Common myeloid progenitor, CD34-positive (primary cell): ENCODE data around the gene SSH2.
A peak's percentile ranks its signal among the peaks of the same experiment; 100 is the strongest.

ENCODE experiments used
- CTCF ChIA-PET: fragments of 350-600 bp; sonication (Branson Sonifier 250); formaldehyde crosslinking; loops from one replicate; lab custom pipeline; 2021; ENCODE audit warnings: antibody characterized with exemption; lab: Charles Lee
- POLR2A ChIA-PET: fragments of 350-600 bp; sonication (Branson Sonifier 250); formaldehyde crosslinking; loops from one replicate; lab custom pipeline; 2021; ENCODE audit warnings: antibody characterized with exemption; lab: Charles Lee
- DNase-seq, 3 donors: peaks; one replicate each; pipeline versions ENCODE4 v3.0.0 to v3.0.0-alpha.2; 2013
- H3K27ac ChIP-seq, 2 experiments: 1 replicate in 1 of 2; 2 replicates in 1 of 2; pipeline ENCODE4 v1.7.0; 2013; ENCODE audit warnings: inconsistent platforms in 2 of 2, low read length in 2 of 2, mild to moderate bottlenecking in 2 of 2, low read depth in 1 of 2, moderate library complexity in 1 of 2; ENCODE audit not compliant: severe bottlenecking in 2 of 2, insufficient read depth in 1 of 2, poor library complexity in 1 of 2
- H3K27me3 ChIP-seq, 5 experiments: replicated peaks in 2 of 5; 1 replicate in 3 of 5; 2 replicates in 2 of 5; pipeline versions ENCODE4 v1.6.1 to v1.7.0; 2013; ENCODE audit warnings: low read length in 4 of 5, mild to moderate bottlenecking in 2 of 5, moderate library complexity in 2 of 5, inconsistent platforms in 1 of 5; ENCODE audit not compliant: insufficient read depth in 5 of 5, control insufficient read depth in 4 of 5
- H3K36me3 ChIP-seq, 4 experiments: 1 replicate in 2 of 4; 2 replicates in 2 of 4; pipeline versions ENCODE4 v1.6.1 to v1.7.0; 2013; ENCODE audit warnings: low read length in 3 of 4, control low read depth in 1 of 4, mild to moderate bottlenecking in 1 of 4; ENCODE audit not compliant: control insufficient read depth in 4 of 4, insufficient read depth in 4 of 4
- H3K4me1 ChIP-seq, 4 experiments: 1 replicate in 3 of 4; 2 replicates in 1 of 4; pipeline versions ENCODE4 v1.6.1 to v1.7.1; 2013; ENCODE audit warnings: low read length in 3 of 4, mild to moderate bottlenecking in 3 of 4, control low read depth in 1 of 4, inconsistent platforms in 1 of 4, moderate library complexity in 1 of 4; ENCODE audit not compliant: control insufficient read depth in 4 of 4, insufficient read depth in 4 of 4; ENCODE audit errors: control extremely low read depth in 1 of 4
- H3K4me3 ChIP-seq, 7 experiments: 1 replicate in 4 of 7; 2 replicates in 3 of 7; pipeline versions ENCODE4 v1.5.1 to v1.7.0; 2013; ENCODE audit warnings: mild to moderate bottlenecking in 7 of 7, low read length in 6 of 7, moderate library complexity in 6 of 7, inconsistent platforms in 2 of 7, low read depth in 2 of 7, control low read depth in 1 of 7; ENCODE audit not compliant: insufficient read depth in 4 of 7, control insufficient read depth in 1 of 7; ENCODE audit errors: extremely low read depth in 1 of 7
- H3K9me3 ChIP-seq, 5 experiments: 1 replicate in 4 of 5; 2 replicates in 1 of 5; pipeline versions ENCODE4 v1.6.1 to v1.7.1; 2013; ENCODE audit warnings: low read length in 4 of 5, mild to moderate bottlenecking in 2 of 5, inconsistent platforms in 1 of 5, low read depth in 1 of 5, moderate library complexity in 1 of 5; ENCODE audit not compliant: control insufficient read depth in 4 of 5, insufficient read depth in 2 of 5; ENCODE audit errors: control extremely low read depth in 1 of 5
- WGBS: methylation state at CpG from one replicate; pipeline ENCODE4 v1.1.5; 2013; ENCODE audit not compliant: insufficient coverage; 5-methylcytosine and 5-hydroxymethylcytosine counted together

The SSH2 gene

DNA sequence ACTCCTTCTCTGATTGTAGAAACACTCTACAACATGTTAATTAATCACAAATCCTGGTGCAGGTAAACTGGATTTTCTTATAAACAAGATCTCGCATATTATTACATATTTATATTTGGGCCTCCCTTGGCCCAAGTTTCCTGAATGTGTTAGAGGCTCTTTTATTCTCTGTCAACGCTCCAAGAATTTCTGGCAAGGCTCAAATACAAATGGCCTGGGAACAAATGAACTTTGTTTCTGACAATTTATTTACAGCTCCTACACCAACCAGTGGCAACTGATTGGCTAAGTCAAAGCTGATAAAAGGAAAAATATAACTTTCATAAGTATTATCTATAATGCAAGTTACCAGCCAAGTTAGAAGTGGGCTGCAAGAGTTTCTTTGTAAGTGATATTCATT lies 242.4 kb downstream of the SSH2 start:
- Histone ChIP-seq H3K4me3 (no peak overlapping the region), H3K27ac (no peak overlapping the region), H3K4me1 (peaks cover 7 to 13% (median 8%) of the 10 kb centered on the region in 4 experiments), H3K36me3 (peaks cover 3 to 17% (median 10%) of the 10 kb centered on the region in 4 experiments), H3K27me3 (no peaks in the 10 kb centered on the region), H3K9me3 (no peaks in the 10 kb centered on the region)
- 100% methylated on average over 1 of the region's 2 CpGs for WGBS
- ChIA-PET CTCF (interaction anchor here (0.6 to 2.1 kb wide), 2 partner anchors 11 to 77 kb away, joined by 3 to 8 read pairs; no protein-coding TSS in a partner anchor), POLR2A (no interaction called here)
- no peak for DNase-seq

DNA sequence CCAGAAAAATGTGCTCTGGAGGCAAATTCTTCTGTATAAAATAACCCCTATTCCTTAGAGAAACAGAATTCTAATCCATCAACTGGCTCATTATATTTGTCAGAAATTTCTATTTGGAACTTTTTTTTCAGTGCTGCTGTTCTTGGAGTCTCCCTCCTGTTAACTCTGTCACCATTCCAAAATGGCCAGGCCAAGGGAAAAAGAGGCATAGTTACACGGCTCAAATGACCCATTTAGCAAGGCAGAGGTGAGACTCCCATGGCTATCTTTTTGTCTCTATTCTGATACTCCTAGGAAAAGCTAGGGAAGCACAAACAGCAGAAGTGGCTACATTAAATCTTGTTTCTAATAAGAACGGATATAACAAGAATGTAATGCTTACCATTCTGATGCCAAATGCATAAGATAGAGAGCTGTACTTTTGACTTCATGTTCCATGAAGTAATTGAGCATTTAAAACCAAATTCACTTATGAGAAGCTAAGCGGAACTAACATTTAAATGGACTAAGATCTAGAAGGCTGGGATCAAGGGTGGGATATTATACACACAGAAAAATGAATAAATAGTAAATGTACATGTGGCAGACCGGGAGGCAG lies 242.9 kb downstream of the SSH2 start:
- ChIA-PET POLR2A (no interaction called here), CTCF (interaction anchor here (0.6 to 2.1 kb wide), 2 partner anchors 12 to 77 kb away, joined by 3 to 8 read pairs; no protein-coding TSS in a partner anchor)
- no peaks in the 10 kb centered on the region for H3K9me3 ChIP-seq
- H3K4me1 ChIP-seq: peaks cover 11 to 18% (median 13%) of the 10 kb centered on the region in 4 experiments
- 100% methylated on average over 1 of the region's 4 CpGs for WGBS
- H3K27me3 ChIP-seq: no peaks in the 10 kb centered on the region
- no peak for DNase-seq
- no peak overlapping the region for H3K4me3 ChIP-seq
- H3K27ac ChIP-seq: no peak overlapping the region
- H3K36me3 ChIP-seq: peaks cover 3 to 15% (median 10%) of the 10 kb centered on the region in 4 experiments

DNA sequence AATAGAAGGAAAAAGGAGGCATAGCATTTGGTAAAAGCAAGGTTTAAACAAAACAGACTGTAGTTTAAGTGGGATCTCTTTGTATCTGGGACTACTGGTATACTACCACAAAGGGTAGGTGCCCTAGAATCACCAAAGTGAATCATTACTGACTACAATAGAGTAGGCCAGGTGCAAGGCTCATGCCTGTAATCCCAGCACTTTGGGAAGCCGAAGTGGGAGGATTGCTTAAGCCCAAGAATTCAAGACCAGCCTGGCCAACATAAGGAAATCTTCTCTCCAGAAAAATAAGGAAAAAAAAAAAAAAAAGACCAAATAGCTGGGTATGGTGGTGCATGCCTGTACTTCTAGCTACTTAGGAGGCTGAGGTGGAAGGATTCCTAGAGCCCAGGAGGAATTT lies 246.5 kb downstream of the SSH2 start:
- H3K27ac ChIP-seq: no peak overlapping the region
- H3K4me1 ChIP-seq: peaks cover 17 to 28% (median 20%) of the 10 kb centered on the region in 4 experiments
- H3K27me3 ChIP-seq: no peaks in the 10 kb centered on the region
- ChIA-PET POLR2A (no interaction called here), CTCF (interaction anchor here (1.4 to 2.3 kb wide), 4 partner anchors 15 to 96 kb away, joined by 3 to 12 read pairs (median 8); no protein-coding TSS in a partner anchor)
- H3K4me3 ChIP-seq: no peak overlapping the region
- no peaks in the 10 kb centered on the region for H3K9me3 ChIP-seq
- DNase-seq: no peak
- 86% methylated on average over 1 of the region's 1 CpG for WGBS
- H3K36me3 ChIP-seq: peaks cover 0 to 21% (median 10%) of the 10 kb centered on the region in 4 experiments

DNA sequence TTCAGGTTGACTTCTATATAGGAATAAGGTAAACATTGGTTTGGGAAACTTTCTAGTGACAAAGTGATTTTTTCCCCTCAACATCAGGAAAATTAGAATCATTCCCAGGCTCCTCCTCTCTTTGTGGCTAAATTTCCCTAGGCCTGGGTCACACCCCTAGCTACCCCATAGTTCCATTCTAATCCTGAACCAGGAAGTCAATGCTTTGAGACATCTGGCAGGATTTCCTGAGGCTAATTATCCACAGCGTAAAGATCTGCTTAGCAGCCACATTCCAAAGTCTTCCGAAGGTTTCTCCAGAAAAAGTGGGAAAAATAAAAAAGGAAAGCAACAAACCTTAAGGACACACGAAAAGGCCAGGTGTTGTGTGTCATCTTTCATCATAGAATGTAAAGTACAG lies 247.0 kb downstream of the SSH2 start:
- peaks cover 17 to 33% (median 23%) of the 10 kb centered on the region in 4 experiments for H3K4me1 ChIP-seq
- WGBS: 33% methylated on average over 3 of the region's 3 CpGs
- ChIA-PET CTCF (interaction anchor here (1.0 to 2.3 kb wide), 7 partner anchors 16 to 96 kb away, joined by 3 to 12 read pairs (median 4); no protein-coding TSS in a partner anchor), POLR2A (no interaction called here)
- H3K9me3 ChIP-seq: no peaks in the 10 kb centered on the region
- no peak overlapping the region for H3K27ac ChIP-seq
- H3K4me3 ChIP-seq: peak overlapping the region in 1 of 7 experiments; percentile 14
- DNase-seq: no peak
- H3K36me3 ChIP-seq: peaks cover 0 to 24% (median 8%) of the 10 kb centered on the region in 4 experiments
- H3K27me3 ChIP-seq: no peaks in the 10 kb centered on the region

DNA sequence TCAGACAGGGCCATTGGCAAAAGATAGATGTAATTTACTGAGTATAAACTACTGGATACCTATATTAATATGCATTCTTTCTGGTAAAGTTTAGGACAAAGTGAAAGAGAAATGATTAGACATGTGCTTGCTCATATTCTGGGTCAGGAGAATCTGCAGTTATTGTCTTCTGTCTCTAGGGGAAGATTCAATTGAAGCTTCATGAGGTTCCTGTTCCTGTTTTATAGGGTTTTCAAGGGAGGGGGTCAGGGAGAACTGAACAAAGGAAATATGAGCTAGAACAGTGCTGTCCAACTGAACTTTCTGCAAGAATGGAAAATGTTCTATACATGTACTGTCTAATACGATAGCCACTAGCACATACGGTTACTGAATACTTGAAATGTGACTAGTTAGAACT lies 248.0 kb downstream of the SSH2 start:
- H3K9me3 ChIP-seq: no peaks in the 10 kb centered on the region
- DNase-seq: peak; percentile 51 to 84 (median 79)
- peaks cover 23 to 42% (median 33%) of the 10 kb centered on the region in 4 experiments for H3K4me1 ChIP-seq
- H3K36me3 ChIP-seq: peaks cover 0 to 23% (median 7%) of the 10 kb centered on the region in 4 experiments
- H3K27me3 ChIP-seq: no peaks in the 10 kb centered on the region
- H3K27ac ChIP-seq: peak overlapping the region in 1 of 2 experiments; percentile 17
- WGBS: no CpG with 5 or more reads among the region's 2 CpGs
- ChIA-PET POLR2A (interaction anchor here (0.6 kb wide), 1 partner anchor 41 kb away, joined by 3 read pairs; no protein-coding TSS in a partner anchor), CTCF (interaction anchor here (0.6 to 2.6 kb wide), 13 partner anchors 11 to 97 kb away, joined by 3 to 14 read pairs (median 4); no protein-coding TSS in a partner anchor)
- no peak overlapping the region for H3K4me3 ChIP-seq

DNA sequence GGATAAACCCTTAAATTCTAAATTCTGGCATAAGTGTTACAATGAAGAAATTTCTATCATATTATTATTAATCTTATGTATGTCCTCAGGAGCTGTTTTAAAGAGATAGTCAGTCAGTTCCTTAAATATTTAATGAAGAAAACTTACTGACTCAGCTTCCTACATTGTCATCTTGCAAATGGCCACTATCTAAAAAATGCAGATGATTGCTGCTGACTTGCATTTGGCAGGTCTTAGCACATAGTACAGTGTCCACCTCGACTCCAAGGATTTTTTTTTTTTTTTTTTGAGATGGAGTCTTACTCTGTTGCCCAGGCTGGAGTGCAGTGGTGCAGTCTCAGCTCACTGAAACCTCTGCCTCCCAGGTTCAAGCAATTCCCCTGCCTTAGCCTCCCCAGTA lies 252.2 kb downstream of the SSH2 start:
- no peak overlapping the region for H3K4me3 ChIP-seq
- no peak overlapping the region for H3K27ac ChIP-seq
- WGBS: no CpG with 5 or more reads among the region's 1 CpG
- ChIA-PET CTCF (interaction anchor here (0.8 to 1.5 kb wide), 4 partner anchors 10 to 45 kb away, joined by 3 to 4 read pairs (median 3); no protein-coding TSS in a partner anchor), POLR2A (interaction anchor here (0.6 to 0.7 kb wide), 2 partner anchors 101 to 295 kb away, joined by 3 to 4 read pairs; no protein-coding TSS in a partner anchor)
- no peaks in the 10 kb centered on the region for H3K9me3 ChIP-seq
- peaks cover 0 to 19% (median under 1%) of the 10 kb centered on the region in 4 experiments for H3K36me3 ChIP-seq
- peak in 2 of 3 donors; percentile 44 to 61 for DNase-seq
- peaks cover 30 to 73% (median 51%) of the 10 kb centered on the region in 4 experiments for H3K4me1 ChIP-seq
- no peaks in the 10 kb centered on the region for H3K27me3 ChIP-seq
